ENCODE measurements around the gene MALSU1.
"Not testable (repeated sequence)": the region's sequence is repeated elsewhere in the genome, so short reads cannot be mapped to it uniquely, and the experiment has no call there.

The MALSU1 gene

DNA sequence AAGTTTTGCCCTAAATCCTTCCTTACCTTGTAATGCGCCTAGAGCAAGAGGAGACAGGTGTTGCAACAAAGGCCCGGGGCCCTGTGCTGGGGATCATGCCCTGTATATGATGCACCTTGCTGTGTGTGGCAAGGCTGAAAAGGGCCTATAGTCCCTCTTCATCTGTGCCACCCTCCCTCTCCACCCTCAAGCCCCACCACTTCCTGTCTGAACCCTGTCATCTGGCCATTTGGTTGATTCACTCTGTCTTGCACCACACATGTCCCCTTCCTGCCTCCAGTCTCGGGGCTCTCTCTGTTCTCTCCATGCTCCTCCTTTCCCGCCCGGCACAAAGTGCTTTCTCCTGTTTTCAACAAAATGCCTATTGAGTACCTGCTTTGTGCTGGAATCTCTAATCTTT, 11.5 kb upstream of the MALSU1 start:
- FAIRE-seq: no peak

DNA sequence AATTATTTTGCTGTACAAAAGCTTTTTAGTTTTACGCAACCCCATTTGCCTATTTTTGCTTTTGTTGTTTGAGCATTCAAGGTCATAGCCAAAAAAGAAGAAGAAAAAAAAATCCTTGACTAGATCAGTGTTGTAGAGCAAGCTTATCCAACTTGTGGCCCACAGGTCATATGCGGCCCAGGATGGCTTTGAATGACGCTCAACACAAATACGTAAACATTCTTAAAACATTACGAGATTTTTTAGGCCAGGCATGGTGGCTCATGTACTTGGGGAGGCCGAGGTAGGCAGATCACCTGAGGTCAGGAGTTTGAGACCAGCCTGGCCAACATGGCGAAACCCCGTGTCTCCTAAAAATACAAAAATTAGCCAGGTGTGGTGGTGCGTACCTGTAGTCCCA, 8.1 kb upstream of the MALSU1 start:
- no peak for FAIRE-seq

DNA sequence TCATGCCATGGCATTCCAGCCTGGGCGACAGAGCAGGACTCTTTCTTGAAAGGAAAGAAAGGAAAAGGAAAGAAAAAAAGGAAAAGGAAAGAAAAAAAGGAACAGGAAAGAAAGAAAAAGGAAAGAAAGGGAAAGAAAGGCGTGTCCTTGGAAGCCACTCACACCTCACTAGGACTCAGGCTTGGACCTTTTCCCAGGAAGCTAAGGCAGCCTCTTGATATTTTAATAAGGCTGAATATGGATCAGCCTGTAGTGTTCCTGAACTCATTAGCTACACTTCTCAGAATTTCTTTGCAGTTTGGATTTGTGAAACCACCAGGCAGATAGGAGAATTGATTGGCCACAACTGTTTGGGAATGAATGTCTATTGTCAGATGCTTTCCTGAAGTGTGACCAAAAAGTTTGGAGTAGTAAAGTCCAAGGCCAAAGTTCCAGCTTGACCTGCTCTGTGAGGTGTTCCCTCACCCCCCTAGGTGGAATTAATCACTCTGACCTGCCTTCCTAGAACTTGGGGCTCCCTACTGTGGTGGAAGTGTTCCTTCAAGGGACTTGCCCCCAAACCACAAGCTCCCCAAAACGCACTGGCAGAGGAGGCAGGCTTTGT, 7.1 kb upstream of the MALSU1 start:
- FAIRE-seq: no peak

DNA sequence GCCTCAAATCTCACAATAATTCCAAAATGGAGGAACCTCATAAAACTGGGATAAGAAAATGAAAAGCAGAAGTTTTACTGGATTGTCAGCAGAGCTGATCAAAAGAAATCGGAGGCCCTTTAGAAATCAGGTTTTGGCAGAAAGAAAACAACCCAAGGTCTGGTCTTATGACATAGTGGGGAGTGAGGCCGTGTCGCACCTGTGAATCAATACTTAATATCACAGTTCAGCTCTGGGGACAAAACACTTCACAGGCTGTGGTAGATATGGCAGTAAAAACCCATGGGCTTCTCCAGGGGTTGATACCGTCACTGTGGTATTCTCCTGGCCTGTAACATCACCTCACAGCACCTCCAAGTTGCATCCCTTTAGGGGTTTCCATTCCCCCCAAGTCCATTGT, 6.5 kb upstream of the MALSU1 start:
- no peak for FAIRE-seq

DNA sequence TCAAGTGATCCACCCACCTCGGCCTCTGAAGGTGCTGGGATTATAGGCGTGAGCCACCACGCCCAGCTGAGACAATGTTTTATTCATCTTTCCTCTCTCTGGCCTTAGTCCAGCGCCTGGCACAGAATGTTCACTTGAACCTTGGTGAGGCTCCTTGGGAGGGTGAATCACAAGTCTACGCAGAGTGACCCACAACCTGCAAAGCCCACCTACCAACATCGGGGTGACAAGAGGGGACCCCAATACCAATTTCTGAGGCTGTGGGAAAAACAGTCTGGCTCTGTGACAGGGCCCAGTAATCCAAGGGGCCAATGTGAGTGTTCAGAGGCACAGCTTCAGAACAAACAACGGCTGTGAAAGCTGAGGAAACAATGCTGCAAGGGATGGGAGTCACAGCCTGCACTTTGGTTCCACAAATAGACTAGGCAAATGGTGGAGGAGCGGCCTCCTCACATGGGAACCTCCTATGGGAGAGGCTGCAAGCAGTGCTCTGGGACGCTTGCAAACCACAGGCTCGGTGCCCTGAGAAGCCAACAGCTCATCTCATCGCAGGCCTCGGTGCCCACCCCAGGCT, 5.6 kb upstream of the MALSU1 start:
- no peak for FAIRE-seq

DNA sequence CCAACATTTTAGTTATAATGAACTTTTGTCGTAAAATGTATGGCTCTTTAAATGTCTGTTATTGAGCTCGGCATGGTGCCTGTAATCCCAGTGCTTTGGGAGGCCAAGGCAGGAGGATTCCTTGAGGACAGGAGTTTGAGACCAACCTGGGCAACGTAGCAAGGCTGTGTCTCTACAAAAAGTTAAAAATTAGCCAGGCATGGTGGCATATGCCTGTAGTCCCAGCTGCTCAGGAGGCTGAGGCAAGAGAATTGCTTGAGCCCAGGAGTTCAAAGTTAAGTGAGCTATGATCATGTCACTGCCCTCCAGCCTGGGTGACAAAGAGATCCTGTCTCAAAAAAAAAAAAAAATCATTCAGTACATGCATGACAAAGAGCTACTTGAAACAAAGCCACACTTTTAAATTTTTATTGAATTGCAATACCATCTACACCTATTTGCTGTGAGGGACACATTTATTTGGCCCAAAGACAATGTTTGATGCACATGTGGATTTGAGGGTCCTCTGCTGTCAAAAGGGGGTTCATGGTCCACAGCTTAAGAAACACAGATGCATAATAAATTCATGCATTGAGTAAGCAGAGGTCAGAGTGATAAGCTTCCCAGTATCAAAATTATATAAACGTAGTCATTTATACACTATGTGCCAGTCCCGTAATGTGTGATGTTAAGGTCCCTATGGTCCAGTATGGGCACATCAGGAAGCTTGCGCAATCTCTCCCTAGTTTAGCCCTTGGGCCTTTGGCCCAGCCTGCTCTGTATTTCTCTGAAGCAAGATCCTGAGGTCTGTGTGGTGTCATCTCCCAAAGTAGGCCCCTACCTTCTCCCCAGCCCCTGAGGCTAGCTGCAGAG, 4.4 kb upstream of the MALSU1 start:
- FAIRE-seq: no peak

DNA sequence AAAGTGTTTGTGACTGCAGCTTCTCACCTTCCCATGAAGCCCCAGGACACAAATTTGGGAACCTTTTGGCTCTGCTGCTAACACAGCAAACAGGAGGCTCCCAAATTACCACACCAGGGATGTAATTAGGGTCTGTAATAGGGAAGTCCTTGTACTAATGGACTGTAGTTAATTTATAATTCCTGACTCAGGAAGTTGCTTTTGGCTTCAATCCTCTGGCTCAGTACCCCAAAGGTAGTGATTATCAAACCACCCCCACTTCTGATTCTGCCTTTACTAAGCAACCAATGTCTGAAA, 3.8 kb upstream of the MALSU1 start:
- no peak for FAIRE-seq

DNA sequence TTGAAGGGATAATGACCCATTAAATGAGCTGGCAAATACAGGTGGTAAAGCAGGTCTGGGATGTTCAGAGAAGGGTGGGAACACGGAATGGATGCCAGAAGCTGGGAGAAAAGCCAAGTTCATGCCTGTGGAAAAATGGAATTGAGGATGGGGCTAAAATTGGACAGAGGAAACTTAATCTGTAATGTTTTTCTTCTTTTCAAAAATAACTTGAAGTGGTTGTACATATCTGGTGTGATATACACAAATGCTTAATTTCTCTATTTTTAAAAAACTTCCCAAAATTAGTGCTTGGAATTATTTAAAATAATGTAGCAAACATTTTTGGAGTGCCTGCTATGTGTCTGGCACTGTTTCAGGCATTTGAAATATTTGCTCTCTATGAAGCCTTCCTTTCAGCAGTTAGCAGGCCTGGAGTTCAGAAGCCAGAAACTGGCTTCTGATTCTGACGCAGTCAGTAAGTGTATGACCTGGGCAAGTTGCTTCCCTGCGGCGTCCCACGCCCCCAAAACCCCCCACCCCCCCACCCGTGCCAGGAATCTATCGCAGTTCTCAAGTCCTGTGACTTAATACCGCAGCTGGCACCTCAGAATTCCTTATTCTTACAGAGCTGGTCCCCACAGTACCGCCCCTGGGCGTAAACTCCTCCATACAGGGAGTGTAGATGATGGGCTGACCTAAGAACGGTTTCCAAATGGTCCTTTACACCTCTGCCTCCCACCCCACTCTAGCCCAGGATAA, 828 bp upstream of the MALSU1 start:
- no peak for FAIRE-seq

DNA sequence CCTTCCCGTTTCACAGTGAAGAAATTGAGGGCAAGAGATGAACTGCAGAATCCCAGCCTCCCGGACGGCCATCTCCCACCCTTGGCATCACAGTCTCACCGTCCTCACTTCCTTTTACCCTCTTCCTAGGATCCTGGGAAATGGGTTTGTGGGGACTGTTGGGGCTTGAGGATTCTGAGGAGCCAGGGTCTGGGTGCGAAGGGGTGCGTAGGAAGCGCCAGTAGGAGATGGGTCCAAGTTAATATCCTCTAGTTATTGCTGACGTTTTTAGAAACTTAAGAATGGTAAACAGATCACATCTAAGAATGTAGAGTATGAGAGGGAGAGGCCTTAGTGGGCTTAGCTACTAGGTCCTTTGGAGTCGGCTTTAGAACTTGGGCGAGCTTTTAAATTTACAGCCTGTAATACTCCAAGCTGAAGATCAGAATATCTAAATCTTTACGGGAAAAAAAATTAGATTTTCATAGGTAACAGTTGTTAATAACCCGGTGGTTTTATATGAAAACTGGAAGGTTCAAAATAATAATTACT, 696 bp downstream of the MALSU1 start:
- no peak for FAIRE-seq

DNA sequence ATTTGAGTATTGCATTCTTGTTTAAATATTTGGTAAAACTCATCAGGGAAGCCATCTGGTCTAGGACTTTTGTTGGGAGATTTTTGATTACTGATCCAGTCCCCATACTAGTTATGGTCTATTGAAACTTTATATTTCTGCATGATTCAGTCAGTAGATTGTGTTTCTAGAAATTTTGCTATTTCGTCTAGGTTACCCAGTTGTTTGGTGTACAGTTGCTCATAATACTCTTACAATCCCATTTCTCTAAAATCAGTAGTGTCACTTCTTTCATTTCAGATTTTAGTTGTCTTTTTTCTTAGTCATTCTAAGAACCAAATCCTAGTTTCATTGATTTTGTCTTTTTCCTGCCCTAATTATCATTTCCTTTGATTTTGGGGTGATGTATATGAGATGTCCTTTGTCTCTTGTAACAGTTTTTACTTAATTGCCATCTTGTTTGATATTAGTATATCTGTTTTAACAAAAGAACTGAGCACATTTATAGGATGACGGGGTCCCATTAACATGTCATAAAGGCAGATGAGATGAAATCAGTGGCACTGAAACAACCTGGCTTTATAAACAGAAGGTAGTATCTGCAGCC, 7.9 kb downstream of the MALSU1 start:
- no peak for FAIRE-seq

DNA sequence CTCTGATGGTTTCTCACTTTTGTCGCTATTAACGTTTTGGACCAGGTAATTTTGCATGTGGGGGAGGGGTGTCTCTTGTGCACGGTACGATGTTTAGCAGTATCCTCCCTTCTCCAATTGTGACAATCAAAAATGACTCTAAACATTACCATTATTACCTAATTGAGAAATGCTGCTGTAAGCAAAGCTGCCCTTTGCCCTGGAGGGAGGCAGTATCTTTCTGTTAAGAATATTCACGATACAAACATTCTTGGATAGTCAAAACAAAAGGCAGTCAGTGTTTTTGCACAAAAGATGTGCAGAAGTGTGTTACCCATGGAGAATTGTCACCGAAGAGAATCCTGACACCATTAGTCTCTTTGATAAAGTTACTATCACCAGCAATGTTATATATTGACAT, 9.6 kb downstream of the MALSU1 start:
- FAIRE-seq: no peak

DNA sequence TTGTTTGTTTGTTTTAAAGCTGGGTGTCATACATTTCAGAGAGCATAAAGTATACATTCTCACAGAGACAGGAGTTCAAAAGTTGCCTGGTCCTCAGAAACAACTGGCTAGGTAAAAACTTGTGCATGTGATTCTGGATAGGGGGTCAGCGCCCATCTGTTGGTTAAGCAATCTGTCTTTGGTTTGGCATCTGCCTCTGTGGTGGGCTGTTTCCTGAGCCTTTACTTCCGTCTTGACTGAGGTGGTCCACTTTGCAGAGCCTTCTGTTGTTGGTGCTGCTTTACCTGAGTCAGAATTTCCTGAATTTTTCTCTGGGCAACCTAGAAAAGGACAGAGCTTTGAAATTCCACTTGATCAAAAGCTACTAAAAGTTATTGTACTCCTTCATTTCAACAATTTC, 13.0 kb downstream of the MALSU1 start:
- not testable (repeated sequence) for FAIRE-seq

DNA sequence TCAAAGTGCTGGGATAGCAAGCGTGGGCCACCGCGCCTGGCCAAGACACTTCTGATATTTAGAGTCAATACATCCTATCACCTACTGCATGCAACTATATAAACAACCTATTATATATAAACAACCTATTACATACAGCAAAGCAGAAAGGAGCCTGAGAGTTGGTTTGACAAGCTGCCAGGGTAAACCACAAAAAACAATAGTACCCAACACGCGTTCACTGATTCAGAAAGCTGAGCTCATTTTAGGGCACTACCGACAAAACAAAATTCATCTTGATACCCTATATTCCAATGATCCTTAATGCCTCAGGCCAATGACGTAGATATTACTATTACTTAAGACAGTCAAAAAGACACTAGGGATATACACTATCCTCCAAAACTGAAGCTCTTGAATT, 16.2 kb downstream of the MALSU1 start:
- no peak for FAIRE-seq

DNA sequence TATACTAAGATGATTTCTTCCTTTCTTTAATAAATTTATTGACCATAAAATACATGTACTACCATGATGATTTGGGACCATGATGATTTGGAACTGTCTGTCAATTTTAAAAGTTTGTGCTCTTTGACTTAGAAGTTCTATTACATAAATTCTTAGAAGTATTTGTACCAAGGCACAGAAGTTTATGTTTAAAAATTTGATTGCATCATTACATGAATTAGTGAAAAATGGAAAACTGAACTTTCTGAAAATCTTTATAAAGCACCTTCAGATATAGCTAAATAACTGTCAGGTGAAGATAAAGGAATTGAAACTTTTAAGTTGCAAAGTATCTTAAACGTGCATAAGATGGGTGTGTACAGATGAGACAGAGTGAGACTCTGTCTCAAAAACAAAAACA, 32.0 kb downstream of the MALSU1 start:
- no peak for FAIRE-seq

DNA sequence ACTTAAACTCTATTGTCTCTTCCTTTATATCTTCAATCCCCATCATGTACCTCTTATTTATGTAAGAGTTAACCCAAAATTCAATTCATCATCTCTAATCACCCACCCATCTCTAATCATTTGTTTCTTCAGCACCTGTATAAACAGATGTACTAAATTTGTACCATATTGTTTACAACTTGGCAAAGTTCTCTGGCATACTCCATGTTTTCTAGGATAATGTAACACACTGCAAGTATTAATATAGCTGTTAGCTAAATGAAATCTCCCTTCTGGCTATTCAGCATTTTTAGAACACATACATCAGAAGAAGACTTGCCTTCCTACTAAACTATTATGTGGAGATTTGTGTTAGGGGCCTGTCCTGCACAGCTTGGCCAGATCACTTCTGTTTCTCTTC, 33.1 kb downstream of the MALSU1 start:
- no peak for FAIRE-seq

DNA sequence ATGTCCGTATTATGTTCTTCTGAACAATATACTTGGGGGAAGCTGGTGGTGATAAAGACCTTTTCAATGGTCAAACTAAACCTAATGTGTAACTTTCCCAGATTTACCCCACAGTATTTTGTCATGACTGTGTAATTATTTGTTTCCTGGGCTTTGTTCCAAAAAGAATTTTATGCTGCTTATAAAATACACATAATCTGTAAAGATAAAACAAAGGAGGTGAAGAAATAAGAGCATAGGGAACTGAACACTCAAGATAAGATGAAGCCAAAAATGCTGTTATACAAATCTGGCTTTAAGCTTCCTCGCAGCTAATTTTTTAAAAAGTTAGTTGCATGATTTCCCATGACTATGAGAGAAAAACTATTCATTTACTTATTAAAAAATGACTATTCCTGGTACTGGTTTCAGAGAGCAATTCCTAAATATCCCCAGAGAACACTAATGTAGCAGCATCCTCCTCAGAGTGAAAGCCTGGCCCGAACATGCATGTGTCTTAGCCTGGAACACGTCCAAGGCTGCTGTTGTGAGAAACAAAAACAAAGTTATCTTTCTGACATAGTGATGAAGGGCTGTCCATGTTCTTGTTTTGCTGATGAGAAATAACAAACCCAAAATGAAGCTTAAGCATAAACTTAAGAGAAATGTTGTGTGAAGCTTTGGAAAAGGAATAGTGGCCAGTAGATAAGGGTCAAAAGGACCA, 33.9 kb downstream of the MALSU1 start:
- FAIRE-seq: no peak

DNA sequence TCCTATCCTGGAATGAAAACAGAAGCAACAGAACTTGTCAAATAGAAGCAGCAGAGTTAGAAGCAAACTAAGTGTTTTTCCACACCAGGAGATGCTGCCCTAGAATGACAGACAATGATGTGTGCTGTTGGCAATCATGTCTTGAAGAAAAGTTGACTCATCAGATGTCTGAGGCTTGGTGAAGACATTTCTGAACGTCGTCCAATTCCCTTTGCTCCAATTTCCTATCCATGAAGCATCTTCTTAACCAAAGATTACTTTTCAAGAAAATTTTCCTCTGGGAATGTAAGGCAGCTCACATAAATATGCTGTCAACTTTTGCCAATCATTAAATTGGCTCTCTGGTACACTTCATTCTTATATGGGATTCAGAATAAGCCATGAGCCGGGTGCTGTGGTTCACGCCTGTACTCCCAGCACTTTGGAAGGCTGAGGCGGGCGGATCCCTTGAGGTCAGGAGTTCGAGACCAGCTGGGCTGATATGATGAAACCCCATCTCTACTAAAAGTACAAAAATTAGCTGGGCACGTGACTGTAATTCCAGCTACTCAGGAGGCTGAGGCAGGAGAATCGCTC, 34.6 kb downstream of the MALSU1 start:
- no peak for FAIRE-seq

DNA sequence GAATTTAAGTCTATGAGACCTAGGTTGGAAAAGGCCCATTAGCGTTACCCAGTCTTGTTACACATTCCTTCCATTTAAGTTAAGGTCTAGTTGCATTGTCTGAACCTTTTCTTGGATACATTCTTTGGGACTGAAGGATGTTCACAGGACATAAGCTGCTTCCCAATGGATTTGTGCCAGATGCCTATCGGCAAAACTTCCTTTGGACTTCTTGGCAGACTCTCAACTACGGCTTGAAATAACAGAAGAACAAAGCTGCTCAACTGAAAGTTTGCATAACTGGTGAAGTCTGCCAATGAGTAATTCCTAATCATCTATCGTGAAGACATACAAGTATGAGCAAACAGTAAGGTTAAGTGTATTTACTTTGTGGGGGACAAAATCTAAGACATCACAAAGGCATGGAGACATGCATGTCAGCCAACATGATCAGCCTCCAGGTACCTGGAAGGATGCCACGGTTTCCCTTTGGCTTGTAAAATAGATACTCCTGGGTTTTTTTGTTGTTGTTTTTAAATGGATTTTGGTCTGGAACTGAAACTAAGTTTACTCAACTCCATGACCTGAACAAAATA, 35.4 kb downstream of the MALSU1 start:
- no peak for FAIRE-seq

DNA sequence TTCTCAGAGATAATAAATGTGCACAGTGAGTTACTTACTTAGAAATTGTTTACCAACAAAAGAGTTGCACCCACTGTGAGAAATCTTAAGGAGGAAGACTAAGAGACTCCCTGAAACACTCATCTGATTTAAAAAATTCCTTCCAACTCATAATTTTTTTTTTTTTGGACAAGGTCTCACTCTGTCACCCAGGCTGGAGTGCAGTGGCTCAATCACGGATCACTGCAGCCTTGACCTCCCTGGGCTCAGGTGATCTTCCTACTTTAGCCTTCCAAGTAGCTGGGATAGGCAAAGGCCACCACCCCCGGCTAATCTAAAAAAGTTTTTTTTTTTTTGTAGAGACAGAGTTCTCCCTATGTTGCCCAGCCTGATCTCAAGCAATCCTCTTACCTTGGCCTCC, 36.0 kb downstream of the MALSU1 start:
- no peak for FAIRE-seq

DNA sequence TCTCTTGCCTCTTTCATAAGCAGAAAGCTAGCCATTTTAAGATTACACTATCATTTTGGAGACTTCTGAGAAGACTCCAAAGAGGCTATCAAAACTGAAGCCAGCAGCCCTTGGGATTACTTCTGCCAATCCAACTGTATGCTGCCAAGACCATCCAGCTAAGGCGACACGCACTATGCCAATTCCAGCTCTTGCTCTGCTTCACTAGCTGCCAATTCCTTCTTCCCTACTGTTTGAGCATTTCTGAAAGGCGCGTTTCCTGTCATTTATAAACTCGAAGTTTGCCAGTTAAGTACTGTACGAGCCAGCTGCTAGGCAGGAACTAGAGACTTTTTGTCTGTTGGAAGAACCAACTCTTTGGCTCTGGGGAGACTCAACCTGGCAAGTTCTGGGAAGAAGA, 36.5 kb downstream of the MALSU1 start:
- FAIRE-seq: no peak

DNA sequence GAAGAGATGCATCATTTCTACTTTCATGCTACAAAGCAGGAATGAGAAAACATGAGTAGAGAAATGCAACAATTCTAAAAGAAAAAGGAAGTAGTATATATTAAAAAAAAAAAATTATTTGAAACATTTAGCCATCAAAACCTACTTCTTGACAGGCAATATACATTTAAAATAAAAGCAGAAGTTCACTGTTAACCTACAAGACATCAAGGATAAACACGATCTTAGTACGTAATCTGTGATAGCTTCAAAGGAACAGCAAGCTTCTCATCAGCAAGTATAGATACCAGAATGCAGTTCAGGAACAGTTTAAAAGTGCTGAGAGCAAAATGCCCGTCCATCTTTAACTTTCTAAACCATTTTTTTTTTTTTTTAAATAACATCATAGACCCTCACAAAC, 36.9 kb downstream of the MALSU1 start:
- FAIRE-seq: no peak

DNA sequence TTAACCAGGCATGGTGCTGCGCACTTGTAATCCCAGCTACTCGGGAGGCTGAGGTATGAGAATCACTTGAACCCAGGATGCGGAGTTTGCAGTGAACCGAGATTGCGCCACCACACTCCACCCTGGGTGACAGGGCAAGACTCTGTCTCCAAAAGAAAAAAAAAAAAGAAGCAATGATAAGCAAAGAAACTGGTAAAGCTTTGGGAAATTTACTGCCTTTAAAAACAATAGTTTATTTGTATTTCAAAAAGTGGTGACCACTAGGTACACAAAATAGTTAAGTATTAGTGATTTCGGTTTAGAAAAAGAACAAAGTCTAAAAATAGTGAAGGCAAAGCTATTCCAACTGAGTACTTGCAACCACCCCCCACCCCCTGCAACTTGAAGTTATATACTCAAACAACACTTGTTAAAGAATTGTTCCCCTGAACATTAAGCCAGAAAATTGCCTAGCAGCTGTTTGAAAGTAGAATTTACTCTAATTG, 37.7 kb downstream of the MALSU1 start:
- FAIRE-seq: no peak

Measured in colon (tissue), 2 donors.